Esophagus squamous epithelium (tissue), 5 donors: Measurements from ENCODE around the gene DHFR2. TPM values are rescaled to one million over a fixed set of nuclear protein-coding genes. Genes with fewer than 3 reads are reported as not detected.
A peak's percentile ranks its signal among the peaks of the same experiment; 100 is the strongest.

Experiments used
- DNase-seq: peaks from one replicate; lab custom pipeline; 2025; lab: John Stamatoyannopoulos, UW
- H3K27ac ChIP-seq, 4 donors: fragments of 200-600 bp; sonication (generic); one replicate each; pipeline ENCODE4 v1.5.1; 2016 to 2019; ENCODE audit warnings: mild to moderate bottlenecking in 1 of 4
- H3K27me3 ChIP-seq, 4 donors: fragments of 200-600 bp; sonication (generic); 1 replicate in 3 of 4; 2 replicates in 1 of 4; pipeline versions ENCODE4 v1.5.1 to v1.6.0; 2017 to 2021; ENCODE audit warnings: antibody characterized with exemption in 1 of 4
- H3K36me3 ChIP-seq, 3 donors: fragments of 200-600 bp; sonication (generic); one replicate each; pipeline ENCODE4 v1.5.1; 2016 to 2019
- H3K4me1 ChIP-seq, 3 donors: fragments of 200-600 bp; sonication (generic); one replicate each; pipeline ENCODE4 v1.5.1; 2017 to 2019
- H3K4me3 ChIP-seq, 4 donors: fragments of 200-600 bp; sonication (generic); 1 replicate in 3 of 4; 2 replicates in 1 of 4; pipeline ENCODE4 v1.5.1; 2016 to 2019; ENCODE audit warnings: mild to moderate bottlenecking in 2 of 4, moderate library complexity in 1 of 4
- H3K9me3 ChIP-seq, 3 donors: fragments of 200-600 bp; sonication (generic); one replicate each; pipeline ENCODE4 v1.5.1; 2016 to 2019
- CTCF ChIP-seq, 6 experiments: fragments of 450-650 bp in 4 of 6; fragments of 200-600 bp in 2 of 6; sonication (generic) in 2 of 6; IDR thresholded peaks; one replicate each; pipeline ENCODE4 v1.5.1; 2016 to 2019; ENCODE audit warnings: antibody characterized with exemption in 6 of 6, mild to moderate bottlenecking in 4 of 6, moderate library complexity in 4 of 6
- POLR2A ChIP-seq, 4 donors: fragments of 450-650 bp; IDR thresholded peaks; one replicate each; pipeline ENCODE4 v1.6.1; 2017; ENCODE audit warnings: antibody characterized with exemption in 4 of 4, mild to moderate bottlenecking in 4 of 4, moderate library complexity in 3 of 4
- WGBS, 2 donors: methylation state at CpG; one replicate each; pipeline ENCODE4 v1.1.5; 2018; 5-methylcytosine and 5-hydroxymethylcytosine counted together
- intact Hi-C: fragments of 100-400 bp; cut with DNase I; formaldehyde crosslinking; loops from one replicate; pipeline ENCODE4 v1.15.0; 2022
- total RNA-seq, 4 donors: library from RNA; depleted of rRNA; stranded (reverse); fragments of >200 nt; gene quantifications; one replicate each; pipeline ENCODE4 v1.1.0, GENCODE V29; 2016
- donor health status: DM: yes; HTN: yes; CAD: no.

Gene DHFR2
- total RNA-seq, 4 donors from 2014 or later = 1.4 to 4.4 (median 3.8) TPM

GRCh38 chr3:94066506-94067500 is 4.1 kb upstream of the DHFR2 start:
- intact Hi-C loops = loop anchor here (10.0 kb wide), 1 partner anchor 62 kb away; no protein-coding TSS in a partner anchor

GRCh38 chr3:94065819-94066480 is 3.2 kb upstream of the DHFR2 start:
- Histone ChIP-seq H3K36me3 (peaks cover 0 to 26% (median 0%) of the 10 kb centered on the region in 3 donors), H3K4me3 (no peak overlapping the region), H3K27ac (no peak overlapping the region), H3K4me1 (peaks cover 0 to 35% (median 21%) of the 10 kb centered on the region in 3 donors), H3K9me3 (no peaks in the 10 kb centered on the region), H3K27me3 (no peaks in the 10 kb centered on the region)
- TF ChIP-seq POLR2A (IDR thresholded peaks at IDR 0.05) = no peak
- TF ChIP-seq CTCF (IDR thresholded peaks at IDR 0.05) = no peak
- intact Hi-C loops = loop anchor here (10.0 kb wide), 1 partner anchor 61 kb away; no protein-coding TSS in a partner anchor
- DNase-seq = no peak
- 77 to 80% methylated on average over 1 of the region's 1 CpG for WGBS, 2 donors

More at GRCh38 chr3:94066506-94067500, 4.1 kb upstream of the DHFR2 start:
- peaks cover 0 to 31% (median 0%) of the 10 kb centered on the region in 3 donors for H3K36me3 ChIP-seq
- H3K27me3 ChIP-seq = no peaks in the 10 kb centered on the region
- DNase-seq = no peak
- H3K27ac ChIP-seq = no peak overlapping the region
- WGBS, 2 donors = 77 to 79% methylated on average over 4 to 6 of the region's 6 CpGs
- no peak overlapping the region for H3K4me3 ChIP-seq
- TF ChIP-seq POLR2A (IDR thresholded peaks at IDR 0.05) (no peak), CTCF (IDR thresholded peaks at IDR 0.05) (no peak)
- H3K4me1 ChIP-seq = peaks cover 0 to 33% (median 21%) of the 10 kb centered on the region in 3 donors
- no peaks in the 10 kb centered on the region for H3K9me3 ChIP-seq

- intact Hi-C loops = loop anchor here (10.0 kb wide), 1 partner anchor 60 kb away; no protein-coding TSS in a partner anchor
- no peaks in the 10 kb centered on the region for H3K27me3 ChIP-seq
Observed at GRCh38 chr3:94065122-94065521, 2.4 kb upstream of the DHFR2 start.

GRCh38 chr3:94064243-94064860 is 1.6 kb upstream of the DHFR2 start:
- intact Hi-C loops = loop anchor here (10.0 kb wide), 1 partner anchor 60 kb away; no protein-coding TSS in a partner anchor
- 78 to 79% methylated on average over 6 of the region's 6 CpGs for WGBS, 2 donors
- TF ChIP-seq CTCF (IDR thresholded peaks at IDR 0.05) (no peak), POLR2A (IDR thresholded peaks at IDR 0.05) (no peak)
- Histone ChIP-seq H3K9me3 (no peaks in the 10 kb centered on the region), H3K27ac (peak overlapping the region in 1 of 4 donors; percentile 90), H3K4me1 (peaks cover 0 to 35% (median 21%) of the 10 kb centered on the region in 3 donors), H3K36me3 (peaks cover 0 to 33% (median 0%) of the 10 kb centered on the region in 3 donors), H3K27me3 (no peaks in the 10 kb centered on the region), H3K4me3 (peak overlapping the region in 2 of 4 donors; percentile 72 to 77)
- no peak for DNase-seq

More at GRCh38 chr3:94065122-94065521, 2.4 kb upstream of the DHFR2 start:
- Histone ChIP-seq H3K4me3 (no peak overlapping the region), H3K9me3 (no peaks in the 10 kb centered on the region), H3K27ac (no peak overlapping the region), H3K4me1 (peaks cover 0 to 35% (median 21%) of the 10 kb centered on the region in 3 donors), H3K36me3 (peaks cover 0 to 25% (median 0%) of the 10 kb centered on the region in 3 donors)
- no peak for TF ChIP-seq CTCF (IDR thresholded peaks at IDR 0.05)
- no peak for TF ChIP-seq POLR2A (IDR thresholded peaks at IDR 0.05)
- WGBS, 2 donors = 39 to 50% methylated on average over 1 of the region's 1 CpG
- DNase-seq = no peak
